Measurements from ENCODE around the gene STK11IP.

GRCh38 chr2:219549619-219550018 lies 48.0 kb upstream of the STK11IP start:
- TF ChIP-seq EED (IDR thresholded peaks at IDR 0.05; ENCODE audit: low read depth) (no peak), ZNF384 (IDR thresholded peaks at IDR 0.05; ENCODE audit: borderline replicate concordance, low read depth, low read length) (no peak), TCF12 (IDR thresholded peaks at IDR 0.05; ENCODE audit: low read depth, low read length) (no peak), BCL11A (IDR thresholded peaks at IDR 0.05; ENCODE audit: low read depth, low read length) (no peak), HSF1 (IDR thresholded peaks at IDR 0.05; ENCODE audit: low read depth, low read length) (no peak), POLR2A (IDR thresholded peaks at IDR 0.05; ENCODE audit: low read depth, low read length) (no peak)
